H9 (cell line): ENCODE results near the gene SLAMF1. TPM values are rescaled to one million over a fixed set of nuclear protein-coding genes. Genes with fewer than 3 reads are reported as not detected.
"Not testable (repeated sequence)": the region's sequence is repeated elsewhere in the genome, so short reads cannot be mapped to it uniquely, and the experiment has no call there.

Experiments used
- DNase-seq: peaks from one replicate; pipeline ENCODE4 v3.0.0-alpha.2; 2017
- H2AFZ ChIP-seq: one replicate; pipeline ENCODE4 v1.6.1; 2013; ENCODE audit warnings: mild to moderate bottlenecking, low read length, control low read depth, moderate library complexity
- H2AK5ac ChIP-seq: 2 replicates; pipeline ENCODE4 v1.6.1; 2013; ENCODE audit warnings: low read length, control low read depth, mixed read lengths; ENCODE audit not compliant: insufficient read length
- H2BK120ac ChIP-seq: one replicate; pipeline ENCODE4 v1.6.1; 2013; ENCODE audit warnings: low read depth, mild to moderate bottlenecking, low read length, control low read depth, inconsistent platforms; ENCODE audit not compliant: poor library complexity, severe bottlenecking
- H2BK12ac ChIP-seq: 2 replicates; pipeline ENCODE4 v1.6.1; 2013; ENCODE audit warnings: low read length, control low read depth, mixed read lengths, low read depth; ENCODE audit not compliant: insufficient read length
- H2BK15ac ChIP-seq: 2 replicates; pipeline ENCODE4 v1.6.1; 2013; ENCODE audit warnings: low read depth, low read length, control low read depth
- H2BK20ac ChIP-seq: one replicate; pipeline ENCODE4 v1.6.1; 2013; ENCODE audit warnings: low read depth, mild to moderate bottlenecking, low read length, control low read depth, inconsistent platforms; ENCODE audit not compliant: poor library complexity, severe bottlenecking
- H2BK5ac ChIP-seq: 2 replicates; pipeline ENCODE4 v1.6.1; 2013; ENCODE audit warnings: low read length, control low read depth, mixed read lengths; ENCODE audit not compliant: insufficient read length
- H3K14ac ChIP-seq: 2 replicates; pipeline ENCODE4 v1.6.1; 2013; ENCODE audit warnings: low read length, control low read depth; ENCODE audit not compliant: insufficient read depth
- H3K18ac ChIP-seq: 2 replicates; pipeline ENCODE4 v1.6.1; 2013; ENCODE audit warnings: low read depth, mild to moderate bottlenecking, mixed read lengths, low read length, control low read depth; ENCODE audit not compliant: insufficient read length
- H3K23ac ChIP-seq: 2 replicates; pipeline ENCODE4 v1.6.1; 2013; ENCODE audit warnings: low read length, control low read depth, mixed read lengths, low read depth; ENCODE audit not compliant: insufficient read length
- H3K23me2 ChIP-seq: 2 replicates; pipeline ENCODE4 v1.6.1; 2013; ENCODE audit warnings: low read depth, mild to moderate bottlenecking, mixed read lengths, low read length, control low read depth; ENCODE audit not compliant: insufficient read length, poor library complexity, severe bottlenecking
- H3K27ac ChIP-seq: 2 replicates; pipeline ENCODE4 v1.5.1; 2013; ENCODE audit warnings: low read length, control low read depth, mixed read lengths, low read depth; ENCODE audit not compliant: insufficient read length
- H3K27me3 ChIP-seq: 2 replicates; pipeline ENCODE4 v1.6.1; 2013; ENCODE audit warnings: low read length, control low read depth, inconsistent platforms; ENCODE audit not compliant: insufficient read depth
- H3K4ac ChIP-seq: 2 replicates; pipeline ENCODE4 v1.6.1; 2013; ENCODE audit warnings: low read depth, mild to moderate bottlenecking, control low read depth, inconsistent platforms, low read length, moderate library complexity
- H3K4me1 ChIP-seq: 2 replicates; pipeline ENCODE4 v1.6.1; 2013; ENCODE audit warnings: low read length, control low read depth, inconsistent platforms; ENCODE audit not compliant: insufficient read depth
- H3K4me2 ChIP-seq: 2 replicates; pipeline ENCODE4 v1.6.1; 2013; ENCODE audit warnings: low read length, control low read depth, mixed read lengths; ENCODE audit not compliant: insufficient read length, insufficient read depth
- H3K56ac ChIP-seq: 2 replicates; pipeline ENCODE4 v1.6.1; 2013; ENCODE audit warnings: low read depth, mild to moderate bottlenecking, mixed read lengths, low read length, control low read depth; ENCODE audit not compliant: insufficient read length
- H3K79me1 ChIP-seq: 2 replicates; pipeline ENCODE4 v1.6.1; 2013; ENCODE audit warnings: low read depth, mild to moderate bottlenecking, moderate library complexity, low read length, control low read depth, inconsistent platforms; ENCODE audit not compliant: insufficient read depth, poor library complexity, severe bottlenecking
- H3K79me2 ChIP-seq: 2 replicates; pipeline ENCODE4 v1.6.1; 2013; ENCODE audit warnings: low read length, control low read depth, inconsistent platforms; ENCODE audit not compliant: insufficient read depth
- H3K9ac ChIP-seq: 2 replicates; pipeline ENCODE4 v1.6.1; 2013; ENCODE audit warnings: low read length, control low read depth, mixed read lengths; ENCODE audit not compliant: insufficient read length; ENCODE audit errors: extremely low read depth
- H3K9me3 ChIP-seq: one replicate; pipeline ENCODE4 v1.6.1; 2013; ENCODE audit warnings: low read depth, low read length, inconsistent platforms; ENCODE audit not compliant: control insufficient read depth
- H3T11ph ChIP-seq: one replicate; pipeline ENCODE4 v1.6.1; 2013; ENCODE audit warnings: mild to moderate bottlenecking, low read length, control low read depth, inconsistent platforms
- H4K20me1 ChIP-seq: one replicate; pipeline ENCODE4 v1.6.1; 2013; ENCODE audit not compliant: control insufficient read depth, insufficient read length, insufficient read depth
- H4K5ac ChIP-seq: 2 replicates; pipeline ENCODE4 v1.6.1; 2013; ENCODE audit warnings: low read depth, mild to moderate bottlenecking, mixed read lengths, low read length, control low read depth; ENCODE audit not compliant: insufficient read length
- H4K8ac ChIP-seq: replicated peaks from 2 replicates; pipeline ENCODE4 v1.6.1; 2013; ENCODE audit warnings: low read length, control low read depth, mixed read lengths, low read depth; ENCODE audit not compliant: insufficient read length
- H4K91ac ChIP-seq: 2 replicates; pipeline ENCODE4 v1.6.1; 2013; ENCODE audit warnings: low read depth, mild to moderate bottlenecking, moderate library complexity, mixed read lengths, low read length, control low read depth; ENCODE audit not compliant: insufficient read length
- H3K27ac Mint-ChIP-seq, 3 experiments: 2 replicates in 2 of 3; 3 replicates in 1 of 3; pipeline ENCODE4 v1.8.0; 2020 to 2021; ENCODE audit warnings: mixed read lengths in 3 of 3, mild to moderate bottlenecking in 1 of 3, moderate library complexity in 1 of 3
- H3K27me3 Mint-ChIP-seq: 2 replicates; pipeline ENCODE4 v1.8.0; 2021; ENCODE audit warnings: low read depth, mild to moderate bottlenecking, moderate library complexity, mixed read lengths
- H3K36me3 Mint-ChIP-seq, 3 experiments: 2 replicates in 2 of 3; 3 replicates in 1 of 3; pipeline ENCODE4 v1.8.0; 2020 to 2021; ENCODE audit warnings: low read depth in 3 of 3, mixed read lengths in 3 of 3; ENCODE audit not compliant: insufficient read depth in 1 of 3
- H3K4me1 Mint-ChIP-seq, 2 experiments: 2 replicates each; pipeline ENCODE4 v1.8.0; 2020; ENCODE audit warnings: mixed read lengths in 2 of 2
- H3K4me3 Mint-ChIP-seq, 2 experiments: 2 replicates in 1 of 2; 3 replicates in 1 of 2; pipeline ENCODE4 v1.8.0; 2020 to 2021; ENCODE audit warnings: mild to moderate bottlenecking in 2 of 2, mixed read lengths in 2 of 2, moderate library complexity in 1 of 2
- H3K9me3 Mint-ChIP-seq, 2 experiments: 2 replicates in 1 of 2; 3 replicates in 1 of 2; pipeline ENCODE4 v1.8.0; 2020; ENCODE audit warnings: mild to moderate bottlenecking in 2 of 2, mixed read lengths in 2 of 2, moderate library complexity in 1 of 2
- CTCF ChIP-seq: fragments of 200-600 bp; sonication (generic); conservative IDR thresholded peaks from 3 replicates; pipeline ENCODE4 v1.8.0; 2021; ENCODE audit warnings: antibody characterized with exemption, mild to moderate bottlenecking
- WGBS: extraction: QIAGEN DNeasy Blood & Tissue Kit; methylation state at CpG from one replicate; pipeline ENCODE4 v1.1.7; 2013; ENCODE audit warnings: missing lambda C conversion rate, low lambda C conversion rate, mixed read lengths; ENCODE audit not compliant: insufficient read length; ENCODE audit errors: extremely low coverage; 5-methylcytosine and 5-hydroxymethylcytosine counted together
- total RNA-seq: library from RNA; stranded (reverse); gene quantifications from 2 replicates; pipeline ENCODE4 v1.2.1, GENCODE V29; 2021

The SLAMF1 gene
- total RNA-seq, 1 experiment from 2014 or later: not detected

GRCh38 chr1:160584784-160585183 is 62.1 kb downstream of the SLAMF1 start:
- Histone ChIP-seq H2BK12ac (no peak overlapping the region), H3K23ac (no peak overlapping the region), H3K9me3 (no peaks in the 10 kb centered on the region), H3K4me1 (no peaks in the 10 kb centered on the region), H3K18ac (no peak overlapping the region), H3K27me3 (no peaks in the 10 kb centered on the region), H3K4ac (no peak overlapping the region), H3K56ac (no peak overlapping the region), H3K27ac (no peak overlapping the region), H2BK5ac (no peak overlapping the region), H2BK20ac (no peak overlapping the region), H3K4me2 (no peak overlapping the region), H4K8ac (no peak overlapping the region), H3K79me1 (no peaks in the 10 kb centered on the region), H3T11ph (no peak overlapping the region), H4K91ac (no peak overlapping the region), H2AK5ac (no peak overlapping the region), H2BK120ac (no peak overlapping the region), H3K23me2 (no peaks in the 10 kb centered on the region), H3K79me2 (no peaks in the 10 kb centered on the region), H2BK15ac (no peak overlapping the region), H2AFZ (no peak overlapping the region), H3K14ac (no peak overlapping the region), H4K20me1 (no peaks in the 10 kb centered on the region), H4K5ac (no peak overlapping the region), H3K9ac (no peak overlapping the region)
- peaks cover 0 to 6% of the 10 kb centered on the region in 2 experiments; a peak in 2 of 4 replicates for H3K4me1 Mint-ChIP-seq
- peaks cover 0 to 10% of the 10 kb centered on the region in 2 experiments; a peak in 4 of 5 replicates for H3K9me3 Mint-ChIP-seq
- no peaks in the 10 kb centered on the region for H3K36me3 Mint-ChIP-seq
- WGBS: no CpG with 5 or more reads among the region's 1 CpG
- H3K27me3 Mint-ChIP-seq: no peaks in the 10 kb centered on the region; the same call in 1 of the 2 replicates
- no peak overlapping the region for H3K4me3 Mint-ChIP-seq
- H3K27ac Mint-ChIP-seq: no peak overlapping the region
- no peak for TF ChIP-seq CTCF
- no peak for DNase-seq

- DNase-seq, H3K27ac ChIP-seq, H3K23ac ChIP-seq, H3K9ac ChIP-seq, H2BK12ac ChIP-seq, H2AFZ ChIP-seq, H2BK120ac ChIP-seq, H2AK5ac ChIP-seq, H3K4me1 Mint-ChIP-seq, H3K56ac ChIP-seq, H3K27me3 Mint-ChIP-seq, H3K14ac ChIP-seq, H3K36me3 Mint-ChIP-seq, H3K79me2 ChIP-seq, H3K9me3 ChIP-seq, H3K79me1 ChIP-seq, H3T11ph ChIP-seq, H2BK5ac ChIP-seq, H4K8ac ChIP-seq, H3K4me1 ChIP-seq, H3K23me2 ChIP-seq, H3K27me3 ChIP-seq, H3K4me3 Mint-ChIP-seq, H4K20me1 ChIP-seq, H2BK20ac ChIP-seq, H3K27ac Mint-ChIP-seq, H4K5ac ChIP-seq, H2BK15ac ChIP-seq, H3K4me2 ChIP-seq, H3K4ac ChIP-seq, H4K91ac ChIP-seq, H3K18ac ChIP-seq: not testable (repeated sequence)
- WGBS: no CpG with 5 or more reads among the region's 2 CpGs
- H3K9me3 Mint-ChIP-seq: peaks cover 0 to 10% of the 10 kb centered on the region in 2 experiments; a peak in 4 of 5 replicates
Measured at GRCh38 chr1:160582976-160583375, 63.9 kb downstream of the SLAMF1 start.
